22Rv1 (cell line): Measurements from ENCODE around the gene PRDM16.
A peak's percentile ranks its signal among the peaks of the same experiment; 100 is the strongest.

Source experiments
- ZFX ChIP-seq: fragments of 450-650 bp; IDR thresholded peaks from 2 replicates; pipeline ENCODE4 v1.6.1; 2017; ENCODE audit warnings: antibody characterized with exemption, borderline replicate concordance
- TF ChIP-seq, protein P1 (sequence below): fragments of 450-650 bp; IDR thresholded peaks from 2 replicates; pipeline ENCODE4 v1.5.1; 2017; ENCODE audit warnings: mild to moderate bottlenecking

DNA sequence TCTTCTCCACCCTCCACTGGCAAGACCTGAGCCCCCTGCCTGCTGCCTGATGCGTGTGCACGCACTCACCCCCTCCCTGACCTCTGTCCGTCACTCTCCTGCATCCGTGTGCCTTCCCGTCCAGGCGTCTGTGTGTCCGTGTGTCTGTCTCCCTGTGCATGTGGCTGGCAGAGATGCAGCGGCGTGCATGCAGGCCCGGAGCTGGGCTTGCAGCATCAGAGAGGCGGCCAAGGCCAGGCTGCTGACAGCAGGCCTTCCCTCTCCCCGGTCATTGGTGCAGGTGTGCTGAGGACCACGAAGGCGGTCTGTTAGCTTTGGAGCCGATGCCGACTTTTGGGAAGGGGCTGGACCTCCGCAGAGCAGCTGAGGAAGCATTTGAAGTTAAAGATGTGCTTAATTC, 362.7 kb downstream of the PRDM16 start:
- TF ChIP-seq, protein P1, sequence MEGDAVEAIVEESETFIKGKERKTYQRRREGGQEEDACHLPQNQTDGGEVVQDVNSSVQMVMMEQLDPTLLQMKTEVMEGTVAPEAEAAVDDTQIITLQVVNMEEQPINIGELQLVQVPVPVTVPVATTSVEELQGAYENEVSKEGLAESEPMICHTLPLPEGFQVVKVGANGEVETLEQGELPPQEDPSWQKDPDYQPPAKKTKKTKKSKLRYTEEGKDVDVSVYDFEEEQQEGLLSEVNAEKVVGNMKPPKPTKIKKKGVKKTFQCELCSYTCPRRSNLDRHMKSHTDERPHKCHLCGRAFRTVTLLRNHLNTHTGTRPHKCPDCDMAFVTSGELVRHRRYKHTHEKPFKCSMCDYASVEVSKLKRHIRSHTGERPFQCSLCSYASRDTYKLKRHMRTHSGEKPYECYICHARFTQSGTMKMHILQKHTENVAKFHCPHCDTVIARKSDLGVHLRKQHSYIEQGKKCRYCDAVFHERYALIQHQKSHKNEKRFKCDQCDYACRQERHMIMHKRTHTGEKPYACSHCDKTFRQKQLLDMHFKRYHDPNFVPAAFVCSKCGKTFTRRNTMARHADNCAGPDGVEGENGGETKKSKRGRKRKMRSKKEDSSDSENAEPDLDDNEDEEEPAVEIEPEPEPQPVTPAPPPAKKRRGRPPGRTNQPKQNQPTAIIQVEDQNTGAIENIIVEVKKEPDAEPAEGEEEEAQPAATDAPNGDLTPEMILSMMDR, result 0 out of 2 replicates have a peak, but pooled peaks have one; percentile 11
- TF ChIP-seq ZFX, result no peak
